ENCODE results near the gene TMEM191C.
"Not testable (repeated sequence)": the region's sequence is repeated elsewhere in the genome, so short reads cannot be mapped to it uniquely, and the experiment has no call there.

Gene TMEM191C

GRCh38 chr22:21469097-21469994 is 2.2 kb downstream of the TMEM191C start:
- DNase-seq (ENCODE audit: extremely low spot score); CTCF ChIA-PET; POLR2A ChIA-PET: not testable (repeated sequence)

DNA sequence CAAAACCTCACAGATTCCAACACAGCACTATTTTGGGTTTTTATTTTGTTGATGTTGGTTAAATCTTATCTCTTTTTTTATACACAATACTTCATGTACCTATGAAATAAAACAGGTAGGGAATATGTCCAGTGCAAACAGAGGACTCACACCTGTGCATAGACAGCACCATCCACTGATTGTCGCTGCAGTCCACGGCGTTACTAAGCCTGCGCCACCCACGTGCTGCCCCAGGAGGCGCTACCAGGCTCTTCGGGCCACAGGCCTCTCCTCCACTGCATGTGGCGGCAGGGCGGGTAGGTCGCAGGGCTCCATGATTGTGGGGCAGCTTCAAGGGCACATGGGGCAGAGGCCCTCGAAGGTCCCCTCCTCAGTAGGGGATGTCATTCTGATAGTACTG is 5.8 kb downstream of the TMEM191C start:
- CTCF ChIA-PET; POLR2A ChIA-PET; DNase-seq (ENCODE audit: extremely low spot score): not testable (repeated sequence)

DNA sequence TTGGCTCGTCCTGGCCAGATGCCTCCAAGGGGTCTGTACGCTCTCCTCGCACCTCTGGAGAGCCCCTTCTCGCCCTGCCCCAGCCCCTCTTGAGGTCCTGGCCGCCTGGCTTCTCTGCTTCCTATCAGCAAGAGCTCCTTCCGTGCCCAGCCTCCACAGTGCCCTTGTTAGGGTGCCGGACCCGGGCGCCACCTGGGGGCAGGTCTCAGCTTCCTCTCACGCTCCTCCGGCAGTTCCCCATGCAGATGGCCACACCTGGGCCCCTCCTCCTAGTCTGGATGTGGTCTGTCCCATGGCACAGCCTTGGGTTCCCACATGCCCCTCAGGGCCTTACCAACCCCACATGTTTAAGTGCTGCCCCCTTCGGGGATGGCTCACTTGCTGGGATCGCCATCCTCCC is 6.5 kb downstream of the TMEM191C start:
- DNase-seq (ENCODE audit: extremely low spot score); POLR2A ChIA-PET; CTCF ChIA-PET: not testable (repeated sequence)

- POLR2A ChIA-PET; DNase-seq (ENCODE audit: extremely low spot score); CTCF ChIA-PET: not testable (repeated sequence)
Observed at GRCh38 chr22:21484039-21484438, 16.9 kb downstream of the TMEM191C start.

DNA sequence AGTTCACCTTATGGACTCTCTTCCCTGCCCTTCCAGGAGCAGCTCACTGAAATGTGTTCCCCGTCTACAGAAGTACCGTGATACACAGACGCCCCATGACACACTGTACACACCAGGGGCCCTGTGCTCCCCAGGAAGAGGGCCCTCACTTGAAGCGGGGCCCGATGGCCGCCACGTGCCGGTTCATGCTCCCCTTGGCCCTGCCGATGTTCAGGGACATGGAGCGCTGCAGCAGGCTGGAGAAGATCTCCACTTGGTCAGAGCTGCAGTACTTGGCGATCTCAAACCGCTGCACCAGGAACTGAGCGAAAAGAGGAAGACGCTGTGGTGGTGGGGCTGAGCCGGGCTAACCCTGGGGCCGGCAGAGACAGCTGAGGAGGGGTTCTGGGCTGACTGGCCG is 20.5 kb downstream of the TMEM191C start:
- DNase-seq (ENCODE audit: extremely low spot score); POLR2A ChIA-PET: not testable (repeated sequence)

GRCh38 chr22:21489149-21489680 is 22.0 kb downstream of the TMEM191C start:
- CTCF ChIA-PET; DNase-seq (ENCODE audit: extremely low spot score); POLR2A ChIA-PET: not testable (repeated sequence)

More for the DNA sequence above, 20.5 kb downstream of the TMEM191C start:
- CTCF ChIA-PET, result not testable (repeated sequence)

DNA sequence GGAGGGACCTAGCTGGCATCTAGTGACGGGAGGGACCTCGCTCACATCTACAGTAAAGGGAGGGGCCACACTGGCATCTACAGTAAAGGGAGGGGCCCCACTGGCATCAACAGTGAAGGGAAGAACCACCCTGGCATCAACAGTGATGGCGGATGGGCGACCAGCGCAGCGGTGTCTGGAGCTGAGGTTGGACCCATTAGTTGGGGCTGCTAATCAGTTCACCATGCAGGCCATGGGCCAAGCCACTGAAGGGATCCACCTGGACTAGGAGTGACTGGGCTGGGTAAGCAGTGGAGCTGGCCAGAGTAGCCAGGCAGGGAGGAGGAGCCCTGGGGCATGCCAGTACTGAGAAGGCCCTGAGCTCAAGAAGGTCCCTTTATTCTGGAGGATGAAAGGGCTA is 23.4 kb downstream of the TMEM191C start:
- DNase-seq (ENCODE audit: extremely low spot score); CTCF ChIA-PET; POLR2A ChIA-PET: not testable (repeated sequence)

DNA sequence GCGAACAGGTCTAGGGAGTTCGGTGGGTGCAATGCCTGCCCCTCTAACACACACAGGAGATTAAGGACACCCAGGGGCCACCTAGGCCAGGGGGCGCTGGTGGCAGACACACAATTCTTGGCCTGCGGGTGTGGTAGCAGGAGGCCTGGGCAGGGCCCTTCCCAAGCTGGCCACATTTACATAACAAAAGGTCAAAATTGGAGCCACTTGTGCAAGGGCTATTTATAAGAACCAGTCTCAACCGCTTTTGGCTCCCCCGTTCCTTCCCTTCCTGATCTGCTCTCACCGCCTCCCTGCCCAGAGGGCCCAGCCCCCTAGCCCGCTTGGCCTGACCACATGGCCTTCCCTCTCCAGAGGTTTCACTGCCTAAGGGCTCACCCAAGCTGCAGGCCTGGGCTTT is 25.1 kb downstream of the TMEM191C start:
- DNase-seq (ENCODE audit: extremely low spot score); CTCF ChIA-PET; POLR2A ChIA-PET: not testable (repeated sequence)

- POLR2A ChIA-PET; CTCF ChIA-PET; DNase-seq (ENCODE audit: extremely low spot score): not testable (repeated sequence)
Observed at GRCh38 chr22:21493789-21494782, 26.9 kb downstream of the TMEM191C start.

- CTCF ChIA-PET, POLR2A ChIA-PET: not testable (repeated sequence)
Observed at GRCh38 chr22:21497984-21498383, 30.8 kb downstream of the TMEM191C start.

GRCh38 chr22:21498489-21498888 is 31.3 kb downstream of the TMEM191C start:
- CTCF ChIA-PET, POLR2A ChIA-PET: not testable (repeated sequence)

More at GRCh38 chr22:21497984-21498383, 30.8 kb downstream of the TMEM191C start:
- DNase-seq (ENCODE audit: extremely low spot score), result not testable (repeated sequence)

GRCh38 chr22:21499623-21500506 is 32.7 kb downstream of the TMEM191C start:
- CTCF ChIA-PET; POLR2A ChIA-PET; DNase-seq (ENCODE audit: extremely low spot score): not testable (repeated sequence)

More at GRCh38 chr22:21498489-21498888, 31.3 kb downstream of the TMEM191C start:
- DNase-seq (ENCODE audit: extremely low spot score), result not testable (repeated sequence)

DNA sequence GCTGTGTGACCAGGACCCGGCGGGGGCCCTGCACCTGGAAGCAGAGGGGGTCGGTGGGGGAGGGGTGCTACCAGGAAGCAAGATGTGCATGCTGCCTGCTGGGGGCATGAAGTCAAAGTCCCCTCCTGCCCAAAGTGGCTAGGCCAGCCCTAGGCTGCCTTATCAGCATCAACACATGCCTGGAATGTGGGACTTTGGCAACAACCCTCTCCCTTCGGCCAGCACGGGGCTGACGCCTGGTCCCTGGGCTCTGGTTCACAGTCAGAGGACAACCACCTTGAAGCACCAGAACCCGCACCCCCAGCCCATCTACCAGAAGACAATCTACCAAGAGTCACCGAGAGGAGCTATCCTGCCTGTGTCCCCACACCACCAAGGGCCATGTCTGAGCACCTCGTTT is 43.2 kb downstream of the TMEM191C start:
- POLR2A ChIA-PET; DNase-seq (ENCODE audit: extremely low spot score); CTCF ChIA-PET: not testable (repeated sequence)

GRCh38 chr22:21512022-21512421 is 44.8 kb downstream of the TMEM191C start:
- POLR2A ChIA-PET; CTCF ChIA-PET; DNase-seq (ENCODE audit: extremely low spot score): not testable (repeated sequence)

DNA sequence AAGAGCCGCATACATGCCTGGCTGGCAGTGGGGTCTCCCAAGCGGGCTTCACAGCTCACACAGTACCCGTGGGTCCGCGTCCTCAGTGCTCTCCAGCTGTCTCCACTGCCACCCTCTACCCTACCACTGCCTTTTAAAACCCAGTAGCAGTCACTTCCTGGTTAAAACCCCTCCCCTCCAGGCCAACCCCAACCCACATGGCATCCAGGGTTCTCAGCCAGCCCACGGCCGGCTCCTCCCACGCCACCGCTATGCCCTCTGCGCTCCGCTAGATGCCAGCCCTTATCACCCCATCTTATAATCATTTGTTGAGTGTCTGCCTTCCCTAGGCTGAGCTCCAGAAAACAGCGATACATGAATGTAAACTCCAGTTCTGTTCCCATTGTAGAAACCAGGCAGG is 46.9 kb downstream of the TMEM191C start:
- CTCF ChIA-PET; DNase-seq (ENCODE audit: extremely low spot score); POLR2A ChIA-PET: not testable (repeated sequence)

- POLR2A ChIA-PET; CTCF ChIA-PET; DNase-seq (ENCODE audit: extremely low spot score): not testable (repeated sequence)
Observed at GRCh38 chr22:21515234-21515633, 48.0 kb downstream of the TMEM191C start.

- CTCF ChIA-PET; DNase-seq (ENCODE audit: extremely low spot score); POLR2A ChIA-PET: not testable (repeated sequence)
Observed at GRCh38 chr22:21516522-21516921, 49.3 kb downstream of the TMEM191C start.

All from HEK293T (cell line).